ENCODE measurements around the gene BHLHE23.
A peak's percentile ranks its signal among the peaks of the same experiment; 100 is the strongest.

Gene BHLHE23

GRCh38 chr20:63006540-63007359 is at the start of gene BHLHE23:
BHLHE23 (minus strand) TSS chr20:63006964; CDS start chr20:63006774, 190 bp downstream.
- peak; percentile 62 for DNase-seq

DNA sequence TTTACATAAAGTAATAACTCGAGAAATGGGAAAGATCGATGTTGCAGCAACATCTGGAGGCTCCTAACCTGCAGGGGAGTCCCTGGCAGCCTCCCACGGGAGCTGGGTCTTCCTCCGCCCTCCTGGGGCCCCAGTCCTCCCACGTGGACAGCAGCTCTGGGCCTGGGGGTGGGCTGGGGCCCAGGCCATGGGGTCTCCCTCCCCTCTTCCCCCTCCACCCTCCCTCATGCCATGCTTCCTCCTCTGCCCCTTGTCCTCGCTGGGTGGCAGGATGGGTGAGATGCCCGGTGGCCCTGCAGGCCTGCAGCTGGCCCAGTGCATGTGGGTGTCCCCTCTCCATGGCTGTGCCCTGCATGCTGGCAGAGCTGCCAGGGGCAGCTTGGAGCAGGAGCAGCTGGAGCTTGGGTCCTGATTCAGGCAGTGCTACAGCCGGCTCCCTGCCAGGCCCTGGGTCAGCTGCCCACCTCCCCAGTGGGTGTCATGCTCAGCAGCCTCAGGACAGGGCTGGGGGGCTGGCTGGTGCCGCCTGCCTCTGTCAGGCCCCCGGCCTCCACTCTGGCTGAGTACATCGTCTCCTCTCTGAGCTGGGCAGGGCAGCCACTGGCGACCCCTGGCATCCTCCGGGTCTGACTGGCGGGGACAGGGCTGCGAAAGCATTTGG is 48.9 kb upstream of the BHLHE23 start:
- no peak for DNase-seq

DNA sequence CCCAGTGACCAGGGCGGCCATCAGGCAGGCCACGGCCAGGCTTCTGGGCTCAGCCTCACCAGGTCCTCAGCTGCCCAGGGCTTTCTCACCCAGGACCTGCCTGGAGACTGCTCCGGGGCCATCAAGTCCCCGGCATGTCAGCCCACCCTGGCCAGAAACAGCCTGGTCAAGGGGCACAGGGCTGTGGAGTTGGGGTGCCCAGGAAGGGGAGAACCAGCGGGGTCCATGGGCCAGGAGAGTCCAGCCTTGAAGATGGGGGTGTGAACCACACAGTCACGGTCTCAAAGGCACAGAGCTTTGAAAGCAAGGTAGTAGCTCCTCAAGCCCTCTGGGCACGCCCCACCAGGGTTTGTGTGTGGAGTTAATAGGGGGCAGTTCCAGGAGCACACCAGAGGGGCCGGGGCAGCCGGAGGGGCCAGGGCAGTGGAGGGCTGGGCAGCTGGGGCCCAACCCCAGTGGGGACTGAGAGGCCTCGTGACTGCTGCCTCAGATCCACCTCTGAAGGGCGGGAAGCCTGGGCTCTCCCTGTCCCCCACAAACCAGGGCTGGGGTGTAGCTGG is 48.0 kb upstream of the BHLHE23 start:
- DNase-seq = no peak

GRCh38 chr20:63054103-63054474 is 47.3 kb upstream of the BHLHE23 start:
- no peak for DNase-seq

DNA sequence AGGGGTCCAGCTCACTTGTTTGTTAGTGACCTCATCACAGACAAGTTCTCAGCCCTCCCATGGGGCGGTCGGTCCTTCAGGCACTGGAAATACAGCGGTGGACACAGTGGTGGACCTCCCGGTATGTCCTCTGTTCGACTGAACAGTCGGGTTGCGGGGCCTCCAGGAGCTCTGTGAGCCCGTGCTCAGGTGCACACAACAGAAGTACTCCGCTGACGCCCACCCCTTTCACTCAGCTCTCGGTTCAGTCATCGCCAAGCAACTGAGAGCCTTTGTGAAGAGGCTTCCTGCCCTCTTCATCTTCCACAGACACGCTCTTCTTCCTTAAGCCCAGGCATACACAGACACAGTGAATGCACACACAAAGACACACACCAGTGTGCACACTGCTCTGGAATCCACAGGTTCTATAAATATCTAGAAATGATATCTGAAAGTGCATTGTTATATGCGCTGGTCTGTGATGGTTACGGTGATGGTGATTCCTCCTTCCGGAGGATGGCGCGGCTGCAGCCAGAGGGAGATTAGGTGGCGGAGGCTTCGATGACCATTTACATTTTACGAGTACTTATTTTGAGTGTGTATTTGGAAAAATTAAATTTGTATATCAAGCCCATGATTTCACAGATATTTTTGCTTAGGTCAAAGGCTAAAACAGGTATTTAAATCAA is 46.8 kb upstream of the BHLHE23 start:
- DNase-seq = no peak

GRCh38 chr20:63052571-63053431 is 46.0 kb upstream of the BHLHE23 start:
- DNase-seq = no peak

DNA sequence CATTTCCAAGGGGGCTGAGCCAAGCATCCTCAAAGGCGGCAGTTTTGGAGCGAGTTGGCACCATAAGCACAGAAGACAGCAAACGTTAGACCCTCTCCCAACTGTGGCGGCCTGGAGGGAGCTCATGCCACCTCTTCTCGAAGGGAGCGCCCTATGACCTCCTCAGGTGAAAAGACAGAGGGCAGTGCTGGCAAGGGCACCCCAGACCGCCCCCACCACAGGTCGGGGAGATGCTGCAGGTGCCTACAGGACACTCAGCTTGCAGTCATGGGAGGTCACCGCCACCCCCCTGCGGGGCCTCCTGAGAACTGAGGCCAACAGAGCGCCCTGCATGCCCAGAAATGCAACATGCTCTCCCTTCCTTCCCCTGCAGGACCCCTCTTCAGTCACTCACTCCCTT is 45.1 kb upstream of the BHLHE23 start:
- no peak for DNase-seq

- DNase-seq = no peak
These were observed 44.6 kb upstream of the BHLHE23 start for GRCh38 chr20:63051186-63051860.

- DNase-seq = no peak
These were observed 43.6 kb upstream of the BHLHE23 start for GRCh38 chr20:63050406-63050805.

DNA sequence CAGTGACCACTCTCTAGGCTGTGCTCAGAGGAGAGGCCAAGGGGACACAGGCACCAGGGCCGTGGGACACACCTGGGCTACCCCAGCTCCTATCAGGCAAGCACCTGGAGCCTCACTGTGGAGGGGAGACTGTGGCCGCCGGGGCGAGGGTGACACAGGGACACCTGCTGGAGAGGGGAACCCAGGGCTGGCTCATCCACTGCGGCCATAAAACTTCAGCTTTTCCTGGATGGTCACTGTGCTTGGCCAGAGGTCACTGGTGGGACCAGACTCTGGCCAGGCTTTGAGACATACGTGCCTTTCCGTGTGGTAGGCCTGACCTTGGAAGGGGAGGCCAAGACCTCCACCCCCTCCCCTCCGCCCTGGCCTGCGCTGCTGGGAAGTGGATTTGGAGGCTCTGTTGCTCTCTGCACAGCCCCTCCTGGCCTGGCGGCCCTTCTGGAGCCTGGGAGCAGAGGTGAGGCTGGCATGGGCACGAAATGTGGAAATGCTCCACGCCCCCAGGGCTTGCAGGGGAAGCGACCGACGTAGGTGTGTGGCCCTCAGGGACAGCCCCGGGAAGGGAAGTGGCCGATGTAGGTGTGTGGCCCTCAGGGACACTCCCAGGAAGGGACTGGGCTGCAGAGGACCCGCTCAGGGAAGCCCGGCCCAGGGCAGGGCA is 42.9 kb upstream of the BHLHE23 start:
- no peak for DNase-seq

DNA sequence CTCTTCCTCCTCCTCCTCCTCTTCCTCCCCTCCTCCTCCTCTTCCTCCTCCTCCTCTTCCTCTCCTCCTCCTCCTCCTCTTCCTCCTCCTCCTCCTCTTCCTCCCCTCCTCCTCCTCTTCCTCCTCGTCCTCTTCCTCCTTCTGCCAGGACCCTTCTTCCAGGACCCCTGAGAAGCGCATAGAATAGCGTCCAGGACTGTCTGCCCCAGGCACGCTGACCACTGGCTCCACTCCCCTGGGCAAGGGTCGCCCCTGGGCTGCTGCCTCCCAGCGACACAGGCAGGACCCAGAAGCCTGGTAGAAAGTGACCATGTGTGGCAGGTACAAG is 42.4 kb upstream of the BHLHE23 start:
- DNase-seq = no peak

GRCh38 chr20:63048516-63049190 is 41.9 kb upstream of the BHLHE23 start:
- DNase-seq = no peak

GRCh38 chr20:63047946-63048345 is 41.2 kb upstream of the BHLHE23 start:
- no peak for DNase-seq

DNA sequence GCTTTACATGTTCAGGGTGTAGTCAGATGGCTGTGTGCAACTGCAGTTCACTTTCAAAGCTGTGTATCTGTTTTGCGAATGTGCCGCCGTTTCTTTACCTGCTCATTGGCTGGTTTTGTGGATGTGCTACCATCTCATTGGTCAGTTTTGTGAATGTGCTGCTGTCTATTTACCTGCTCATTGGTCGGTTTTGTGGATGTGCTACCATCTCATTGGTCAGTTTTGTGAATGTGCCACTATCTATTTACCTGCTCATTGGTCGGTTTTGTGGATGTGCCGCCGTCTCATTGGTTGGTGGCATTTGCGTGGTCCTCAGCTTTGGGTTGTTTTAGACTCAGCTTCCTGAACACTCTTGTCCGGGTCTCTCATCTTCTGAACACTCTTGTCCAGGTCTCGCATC is 40.5 kb upstream of the BHLHE23 start:
- DNase-seq = no peak

GRCh38 chr20:63046841-63047240 is 40.1 kb upstream of the BHLHE23 start:
- DNase-seq = no peak

GRCh38 chr20:63045991-63046390 is 39.2 kb upstream of the BHLHE23 start:
- no peak for DNase-seq

DNA sequence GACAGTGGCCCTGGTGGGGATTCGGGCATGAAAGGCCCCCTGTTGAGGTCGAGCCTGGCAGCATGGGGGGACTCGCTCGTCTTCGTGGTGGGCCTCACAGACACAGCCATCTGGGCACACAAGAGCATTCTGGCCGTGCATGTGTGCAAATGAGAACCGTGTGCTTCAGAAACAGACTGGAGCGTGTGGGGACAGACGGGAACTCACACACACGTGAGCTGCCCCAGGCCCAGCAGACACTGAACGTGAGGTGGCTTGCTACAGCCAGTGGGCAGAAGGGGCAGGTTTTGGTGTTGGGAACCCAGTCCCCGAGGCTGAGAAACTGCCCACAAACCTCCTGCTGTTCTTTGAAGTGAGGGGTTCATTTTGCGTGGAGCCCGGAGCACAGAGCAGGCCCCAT is 38.6 kb upstream of the BHLHE23 start:
- DNase-seq = no peak

- no peak for DNase-seq
These were observed 37.8 kb upstream of the BHLHE23 start for GRCh38 chr20:63044605-63045004.

DNA sequence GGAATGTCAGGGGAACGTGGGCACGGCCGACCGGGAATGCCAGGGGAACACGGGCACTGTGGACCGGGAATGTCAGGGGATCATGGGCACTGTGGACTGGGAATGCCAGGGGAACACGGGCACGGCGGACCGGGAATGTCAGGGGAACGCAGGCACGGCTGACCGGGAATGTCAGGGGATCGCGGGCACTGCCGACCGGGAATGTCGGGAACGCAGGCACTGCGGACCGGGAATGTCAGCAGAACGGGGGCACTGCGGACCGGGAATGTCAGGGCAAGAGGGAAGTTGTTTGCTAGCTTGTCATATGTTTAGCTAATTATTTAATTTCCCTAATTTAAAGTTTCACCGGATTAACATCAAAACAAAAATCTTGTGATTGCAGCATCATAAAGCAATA is 37.4 kb upstream of the BHLHE23 start:
- DNase-seq = no peak

DNA sequence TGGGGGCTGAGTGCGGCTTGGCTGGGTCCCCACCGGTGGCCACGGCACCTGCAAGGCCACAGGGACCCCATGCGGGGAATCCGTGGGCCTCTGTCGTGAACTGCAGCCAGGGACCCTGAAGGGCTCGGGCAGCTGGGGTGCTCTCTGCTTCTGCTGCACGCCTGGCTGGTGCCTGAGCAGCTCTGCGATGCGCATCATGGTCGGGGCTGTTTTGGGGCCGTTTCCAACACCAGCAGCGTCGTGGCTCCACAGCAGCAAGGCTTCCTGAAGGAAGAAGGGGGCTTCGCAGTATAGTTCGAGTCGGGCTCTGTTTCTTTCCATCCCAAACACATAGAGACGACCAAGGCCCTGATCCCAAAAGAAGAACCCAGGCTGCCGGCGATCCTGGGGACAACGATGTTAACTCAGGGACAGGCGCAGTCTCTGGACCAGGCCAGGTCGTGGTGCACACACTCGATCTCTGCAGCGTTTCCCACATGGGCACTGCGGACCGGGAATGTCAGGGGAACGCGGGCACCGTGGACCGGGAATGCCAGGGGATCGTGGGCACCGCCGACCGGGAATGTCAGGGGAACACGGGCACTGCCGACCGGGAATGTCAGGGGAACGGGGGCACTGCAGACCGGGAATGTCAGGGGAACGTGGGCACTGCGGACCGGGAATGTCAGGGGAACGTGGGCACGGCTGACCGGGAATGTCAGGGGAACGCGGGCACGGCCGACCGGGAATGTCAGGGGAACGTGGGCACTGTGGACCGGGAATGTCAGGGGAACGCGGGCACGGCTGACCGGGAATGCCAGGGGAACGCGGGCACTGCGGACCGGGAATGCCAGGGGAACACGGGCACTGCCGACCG is 36.8 kb upstream of the BHLHE23 start:
- no peak for DNase-seq
